Mesendoderm (in vitro differentiated cells): ENCODE data around the gene MAF.

Source experiments
- DNase-seq: peaks from one replicate; pipeline ENCODE4 v3.0.0; 2013
- H2AK5ac ChIP-seq: 2 replicates; pipeline ENCODE4 v1.6.1; 2013; ENCODE audit warnings: low read length, inconsistent platforms
- H2BK120ac ChIP-seq: 2 replicates; pipeline ENCODE4 v1.6.1; 2013; ENCODE audit warnings: low read depth, mild to moderate bottlenecking, low read length, moderate library complexity, mixed read lengths
- H2BK15ac ChIP-seq: replicated peaks from 2 replicates; pipeline ENCODE4 v1.6.1; 2013; ENCODE audit warnings: low read depth, mild to moderate bottlenecking, moderate library complexity
- H2BK5ac ChIP-seq: 2 replicates; pipeline ENCODE4 v1.6.1; 2013; ENCODE audit warnings: low read length, inconsistent platforms
- H3K18ac ChIP-seq: 2 replicates; pipeline ENCODE4 v1.6.1; 2013; ENCODE audit warnings: mild to moderate bottlenecking, low read length, mixed read lengths
- H3K23ac ChIP-seq: one replicate; pipeline ENCODE4 v1.6.1; 2013; ENCODE audit warnings: low read length
- H3K27ac ChIP-seq: 2 replicates; pipeline ENCODE4 v1.5.1; 2013; ENCODE audit warnings: low read depth, mild to moderate bottlenecking, inconsistent platforms, low read length, moderate library complexity
- H3K27me3 ChIP-seq: 2 replicates; pipeline ENCODE4 v1.6.1; 2013; ENCODE audit warnings: low read length, control low read depth, mild to moderate bottlenecking, inconsistent platforms; ENCODE audit not compliant: insufficient read depth, poor library complexity
- H3K36me3 ChIP-seq: 2 replicates; pipeline ENCODE4 v1.6.1; 2013; ENCODE audit warnings: low read length, inconsistent platforms; ENCODE audit not compliant: control insufficient read depth, insufficient read depth
- H3K4ac ChIP-seq: one replicate; pipeline ENCODE4 v1.6.1; 2013; ENCODE audit warnings: low read depth, mild to moderate bottlenecking, low read length, moderate library complexity
- H3K4me1 ChIP-seq: 2 replicates; pipeline ENCODE4 v1.6.1; 2013; ENCODE audit warnings: low read depth, low read length, inconsistent platforms; ENCODE audit not compliant: control insufficient read depth
- H3K4me2 ChIP-seq: 2 replicates; pipeline ENCODE4 v1.6.1; 2013; ENCODE audit warnings: low read length
- H3K4me3 ChIP-seq: 2 replicates; pipeline ENCODE4 v1.5.1; 2013; ENCODE audit warnings: mild to moderate bottlenecking, low read length
- H3K56ac ChIP-seq: one replicate; pipeline ENCODE4 v1.6.1; 2013; ENCODE audit warnings: low read length
- H3K79me1 ChIP-seq: 2 replicates; pipeline ENCODE4 v1.6.1; 2013; ENCODE audit warnings: low read length, inconsistent platforms
- H3K79me2 ChIP-seq: 2 replicates; pipeline ENCODE4 v1.6.1; 2013; ENCODE audit warnings: mild to moderate bottlenecking, low read length; ENCODE audit not compliant: control insufficient read depth, insufficient read depth
- H3K9ac ChIP-seq: 2 replicates; pipeline ENCODE4 v1.6.1; 2013; ENCODE audit warnings: low read length, inconsistent platforms
- H4K5ac ChIP-seq: one replicate; pipeline ENCODE4 v1.6.1; 2013; ENCODE audit warnings: low read length
- H4K8ac ChIP-seq: one replicate; pipeline ENCODE4 v1.6.1; 2013; ENCODE audit warnings: low read depth, mild to moderate bottlenecking, control low read depth, low read length, moderate library complexity
- WGBS: extraction: QIAGEN DNeasy Blood & Tissue Kit; methylation state at CpG from one replicate; pipeline ENCODE4 v1.1.7; 2013; ENCODE audit warnings: low lambda C conversion rate, missing lambda C conversion rate; ENCODE audit not compliant: insufficient coverage; ENCODE audit errors: extremely low coverage; 5-methylcytosine and 5-hydroxymethylcytosine counted together

The MAF gene

GRCh38 chr16:79582789-79583188, 17.7 kb downstream of the MAF start:
- Histone ChIP-seq H4K8ac (no peak overlapping the region), H3K79me2 (no peaks in the 10 kb centered on the region), H3K56ac (no peak overlapping the region), H2BK120ac (no peak overlapping the region), H2BK15ac (no peak overlapping the region), H2BK5ac (no peak overlapping the region), H3K9ac (no peak overlapping the region), H3K4me2 (no peak overlapping the region), H3K18ac (no peak overlapping the region), H3K79me1 (no peaks in the 10 kb centered on the region), H3K36me3 (no peaks in the 10 kb centered on the region), H3K4ac (no peak overlapping the region), H3K27ac (no peak overlapping the region), H3K23ac (no peak overlapping the region), H3K4me1 (no peaks in the 10 kb centered on the region), H3K4me3 (no peak overlapping the region), H2AK5ac (no peak overlapping the region), H4K5ac (no peak overlapping the region), H3K27me3 (no peaks in the 10 kb centered on the region)
- WGBS: no CpG with 5 or more reads among the region's 6 CpGs
- DNase-seq: no peak

DNA sequence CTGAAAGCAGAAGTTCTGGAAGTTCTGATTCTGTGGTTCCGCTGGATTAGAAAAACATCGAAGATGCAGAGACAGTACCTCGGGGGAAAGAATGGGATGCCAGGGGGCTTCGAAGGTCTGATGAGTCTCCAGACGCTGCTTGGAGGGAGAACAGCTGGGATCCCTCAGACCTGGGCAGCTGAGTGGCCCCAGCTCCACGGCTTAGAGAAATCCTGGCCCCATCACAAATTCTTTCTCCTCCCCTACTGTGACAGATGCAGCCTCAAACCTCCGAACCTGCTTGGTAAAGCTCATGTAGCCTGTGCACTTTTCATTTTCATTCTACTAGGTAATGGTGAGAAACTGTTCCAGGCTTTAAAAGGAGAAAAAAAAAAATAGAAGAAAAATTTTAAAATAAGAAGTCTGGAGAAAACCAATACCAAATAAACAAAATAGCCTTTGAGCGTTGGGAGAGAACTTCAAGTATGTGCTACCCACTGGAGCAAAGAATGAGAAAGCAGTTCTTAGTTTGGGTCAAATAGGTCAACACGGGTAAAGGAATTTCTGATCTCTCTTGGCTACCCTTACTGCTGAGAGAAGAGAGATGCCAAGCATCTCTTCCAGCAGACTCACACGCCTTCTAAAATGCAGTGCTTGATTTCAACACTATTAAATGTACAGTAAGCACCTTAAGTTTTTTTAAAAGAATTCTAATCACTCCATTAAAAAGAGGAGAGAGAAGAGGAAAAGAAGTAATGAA, 19.9 kb downstream of the MAF start:
- no peak overlapping the region for H3K4me2 ChIP-seq
- H3K18ac ChIP-seq: no peak overlapping the region
- H3K23ac ChIP-seq: no peak overlapping the region
- H3K27ac ChIP-seq: no peak overlapping the region
- H3K4me1 ChIP-seq: no peaks in the 10 kb centered on the region
- no peak overlapping the region for H4K5ac ChIP-seq
- no peaks in the 10 kb centered on the region for H3K27me3 ChIP-seq
- H2BK120ac ChIP-seq: no peak overlapping the region
- H3K79me2 ChIP-seq: no peaks in the 10 kb centered on the region
- DNase-seq: no peak
- H3K56ac ChIP-seq: no peak overlapping the region
- no CpG with 5 or more reads among the region's 10 CpGs for WGBS
- H2BK15ac ChIP-seq: no peak overlapping the region
- no peak overlapping the region for H2BK5ac ChIP-seq
- no peaks in the 10 kb centered on the region for H3K36me3 ChIP-seq
- no peak overlapping the region for H2AK5ac ChIP-seq
- H3K4ac ChIP-seq: no peak overlapping the region
- H3K79me1 ChIP-seq: no peaks in the 10 kb centered on the region
- no peak overlapping the region for H3K9ac ChIP-seq
- no peak overlapping the region for H3K4me3 ChIP-seq
- no peak overlapping the region for H4K8ac ChIP-seq

GRCh38 chr16:79576602-79577001, 23.9 kb downstream of the MAF start:
- Histone ChIP-seq H3K4ac (no peak overlapping the region), H3K18ac (no peak overlapping the region), H2BK120ac (no peak overlapping the region), H3K79me1 (no peaks in the 10 kb centered on the region), H3K4me1 (peaks cover 4% of the 10 kb centered on the region), H3K4me2 (no peak overlapping the region), H3K4me3 (no peak overlapping the region), H3K23ac (no peak overlapping the region), H3K79me2 (no peaks in the 10 kb centered on the region), H2AK5ac (no peak overlapping the region), H3K27ac (no peak overlapping the region), H3K56ac (no peak overlapping the region), H2BK5ac (no peak overlapping the region), H3K9ac (no peak overlapping the region), H4K8ac (no peak overlapping the region), H4K5ac (no peak overlapping the region), H3K27me3 (no peaks in the 10 kb centered on the region), H3K36me3 (no peaks in the 10 kb centered on the region), H2BK15ac (no peak overlapping the region)
- WGBS: no CpG with 5 or more reads among the region's 2 CpGs
- DNase-seq: no peak

DNA sequence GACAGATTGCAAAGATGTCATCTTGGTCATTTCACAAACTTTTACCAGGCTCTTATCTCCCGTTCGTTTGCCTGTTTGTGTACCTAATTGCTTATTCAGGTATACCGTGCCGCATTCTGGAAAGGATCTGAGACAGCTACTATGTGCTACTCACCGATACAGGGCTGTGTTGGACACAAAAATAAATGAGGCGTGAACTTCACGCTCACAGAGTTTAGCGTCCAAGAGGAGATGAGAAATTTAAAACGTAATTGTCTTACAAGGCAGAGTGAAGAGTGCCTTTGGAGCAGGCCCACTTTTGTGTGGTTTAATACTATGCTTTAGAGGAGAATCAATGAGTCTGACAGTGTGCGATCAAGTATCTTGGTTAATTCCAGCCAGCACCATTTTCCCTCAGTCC, 26.7 kb downstream of the MAF start:
- H3K36me3 ChIP-seq: no peaks in the 10 kb centered on the region
- H3K79me2 ChIP-seq: no peaks in the 10 kb centered on the region
- no peaks in the 10 kb centered on the region for H3K27me3 ChIP-seq
- H3K4ac ChIP-seq: no peak overlapping the region
- peaks cover 4% of the 10 kb centered on the region for H3K4me1 ChIP-seq
- H2BK5ac ChIP-seq: no peak overlapping the region
- H3K79me1 ChIP-seq: no peaks in the 10 kb centered on the region
- no peak overlapping the region for H2BK15ac ChIP-seq
- no peak overlapping the region for H3K9ac ChIP-seq
- H4K5ac ChIP-seq: no peak overlapping the region
- no CpG with 5 or more reads among the region's 10 CpGs for WGBS
- H3K56ac ChIP-seq: no peak overlapping the region
- DNase-seq: no peak
- no peak overlapping the region for H3K27ac ChIP-seq
- no peak overlapping the region for H2BK120ac ChIP-seq
- H3K4me3 ChIP-seq: no peak overlapping the region
- no peak overlapping the region for H3K4me2 ChIP-seq
- no peak overlapping the region for H4K8ac ChIP-seq
- no peak overlapping the region for H3K23ac ChIP-seq
- no peak overlapping the region for H3K18ac ChIP-seq
- no peak overlapping the region for H2AK5ac ChIP-seq

DNA sequence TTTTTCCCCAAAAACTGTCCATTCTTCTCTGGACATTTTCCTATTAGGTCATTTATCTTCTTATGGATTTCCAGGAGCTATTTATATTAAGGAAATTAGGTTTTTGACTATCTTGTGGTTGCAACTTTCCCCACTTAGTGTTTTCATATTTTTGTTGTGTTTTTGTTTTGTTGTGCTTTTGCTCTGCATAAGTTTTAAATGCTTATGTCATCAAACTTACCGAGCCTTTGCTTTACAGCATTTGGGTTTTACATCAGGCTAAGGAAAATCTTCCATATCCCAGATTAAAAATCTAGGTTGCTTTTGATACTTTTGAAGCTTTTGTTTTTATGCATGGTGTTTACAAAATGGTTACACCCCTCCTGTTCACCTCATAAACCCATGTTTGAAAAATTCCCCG, 27.5 kb downstream of the MAF start:
- no peaks in the 10 kb centered on the region for H3K79me2 ChIP-seq

More for the DNA sequence above, 27.5 kb downstream of the MAF start:
- Histone ChIP-seq H3K18ac (no peak overlapping the region), H3K23ac (no peak overlapping the region), H2AK5ac (no peak overlapping the region), H3K4me2 (no peak overlapping the region), H3K9ac (no peak overlapping the region), H3K27ac (no peak overlapping the region), H2BK120ac (no peak overlapping the region), H3K36me3 (no peaks in the 10 kb centered on the region), H4K8ac (no peak overlapping the region), H3K4me3 (no peak overlapping the region), H3K56ac (no peak overlapping the region), H2BK15ac (no peak overlapping the region), H3K27me3 (no peaks in the 10 kb centered on the region), H4K5ac (no peak overlapping the region), H3K4ac (no peak overlapping the region), H2BK5ac (no peak overlapping the region), H3K4me1 (peaks cover 4% of the 10 kb centered on the region), H3K79me1 (no peaks in the 10 kb centered on the region)
- no CpG with 5 or more reads among the region's 2 CpGs for WGBS
- no peak for DNase-seq
